Type B pancreatic cell (in vitro differentiated cells): ENCODE measurements around the gene ECM2. TPM values are rescaled to one million over a fixed set of nuclear protein-coding genes. Genes with fewer than 3 reads are reported as not detected.

Experiments used
- DNase-seq: peaks from one replicate; pipeline ENCODE4 v3.0.0; 2021; ENCODE audit warnings: mixed read lengths; ENCODE audit not compliant: unreplicated experiment; ENCODE audit errors: extremely low spot score
- H3K27ac Mint-ChIP-seq: 2 replicates; pipeline ENCODE4 v1.8.0; 2021; ENCODE audit warnings: mild to moderate bottlenecking, mixed read lengths
- H3K27me3 Mint-ChIP-seq: 2 replicates; pipeline ENCODE4 v1.8.0; 2021; ENCODE audit warnings: mixed read lengths
- H3K36me3 Mint-ChIP-seq: 2 replicates; pipeline ENCODE4 v1.8.0; 2021; ENCODE audit warnings: mixed read lengths
- H3K4me1 Mint-ChIP-seq: one replicate; pipeline ENCODE4 v1.8.0; 2021; ENCODE audit warnings: mixed read lengths; ENCODE audit not compliant: unreplicated experiment
- H3K4me3 Mint-ChIP-seq: 2 replicates; pipeline ENCODE4 v1.8.0; 2021; ENCODE audit warnings: mild to moderate bottlenecking, mixed read lengths
- H3K9me3 Mint-ChIP-seq: 2 replicates; pipeline ENCODE4 v1.8.0; 2021; ENCODE audit warnings: mixed read lengths
- CTCF ChIP-seq: fragments of 200-600 bp; sonication (generic); conservative IDR thresholded peaks from 2 replicates; pipeline ENCODE4 v1.5.0; 2021; ENCODE audit warnings: antibody characterized with exemption, mild to moderate bottlenecking
- total RNA-seq: library from RNA; stranded (reverse); gene quantifications from 2 replicates; pipeline ENCODE4 v1.2.1, GENCODE V29; 2021; ENCODE audit warnings: low replicate concordance

Gene ECM2
- total RNA-seq, 1 donor from 2014 or later = 0.51 TPM

GRCh38 chr9:92467511-92467910, 68.3 kb downstream of the ECM2 start:
- H3K36me3 Mint-ChIP-seq = no peaks in the 10 kb centered on the region
- DNase-seq = no peak
- no peak overlapping the region for H3K4me3 Mint-ChIP-seq
- no peak overlapping the region for H3K27ac Mint-ChIP-seq
- H3K9me3 Mint-ChIP-seq = no peaks in the 10 kb centered on the region
- H3K4me1 Mint-ChIP-seq = no peaks in the 10 kb centered on the region
- TF ChIP-seq CTCF = no peak
- no peaks in the 10 kb centered on the region for H3K27me3 Mint-ChIP-seq

- Mint-ChIP-seq H3K9me3 (no peaks in the 10 kb centered on the region), H3K4me3 (no peak overlapping the region), H3K27ac (no peak overlapping the region), H3K4me1 (no peaks in the 10 kb centered on the region), H3K27me3 (no peaks in the 10 kb centered on the region), H3K36me3 (no peaks in the 10 kb centered on the region)
- TF ChIP-seq CTCF = no peak
- no peak for DNase-seq
Measured at GRCh38 chr9:92467041-92467440, 68.7 kb downstream of the ECM2 start.

- TF ChIP-seq CTCF = no peak
- Mint-ChIP-seq H3K4me1 (no peaks in the 10 kb centered on the region), H3K4me3 (no peak overlapping the region)
Measured at GRCh38 chr9:92463984-92464383, 71.8 kb downstream of the ECM2 start.

GRCh38 chr9:92463387-92463786, 72.4 kb downstream of the ECM2 start:
- H3K4me3 Mint-ChIP-seq = no peak overlapping the region
- no peak overlapping the region for H3K27ac Mint-ChIP-seq
- no peaks in the 10 kb centered on the region for H3K4me1 Mint-ChIP-seq
- H3K36me3 Mint-ChIP-seq = no peaks in the 10 kb centered on the region
- H3K9me3 Mint-ChIP-seq = no peaks in the 10 kb centered on the region
- DNase-seq = no peak
- H3K27me3 Mint-ChIP-seq = peaks cover 6% of the 10 kb centered on the region
- no peak for TF ChIP-seq CTCF

More at GRCh38 chr9:92463984-92464383, 71.8 kb downstream of the ECM2 start:
- no peak for DNase-seq
- Mint-ChIP-seq H3K36me3 (no peaks in the 10 kb centered on the region), H3K27me3 (peaks cover 2% of the 10 kb centered on the region), H3K27ac (no peak overlapping the region), H3K9me3 (no peaks in the 10 kb centered on the region)

GRCh38 chr9:92457576-92457975, 78.2 kb downstream of the ECM2 start:
- Mint-ChIP-seq H3K36me3 (no peaks in the 10 kb centered on the region), H3K9me3 (no peaks in the 10 kb centered on the region), H3K27me3 (peaks cover 7% of the 10 kb centered on the region), H3K4me1 (no peaks in the 10 kb centered on the region), H3K27ac (no peak overlapping the region), H3K4me3 (no peak overlapping the region)
- no peak for TF ChIP-seq CTCF
- DNase-seq = no peak

GRCh38 chr9:92455217-92455616, 80.6 kb downstream of the ECM2 start:
- Mint-ChIP-seq H3K4me3 (no peak overlapping the region), H3K27me3 (peaks cover 4% of the 10 kb centered on the region), H3K9me3 (no peaks in the 10 kb centered on the region), H3K36me3 (no peaks in the 10 kb centered on the region), H3K27ac (no peak overlapping the region), H3K4me1 (no peaks in the 10 kb centered on the region)
- no peak for DNase-seq
- peak; percentile 45 for TF ChIP-seq CTCF
